Measurements from ENCODE around the gene RASL10B.

GRCh38 chr17:35740997-35741931 is 9.8 kb downstream of the RASL10B start:
- TF ChIP-seq, protein P1, sequence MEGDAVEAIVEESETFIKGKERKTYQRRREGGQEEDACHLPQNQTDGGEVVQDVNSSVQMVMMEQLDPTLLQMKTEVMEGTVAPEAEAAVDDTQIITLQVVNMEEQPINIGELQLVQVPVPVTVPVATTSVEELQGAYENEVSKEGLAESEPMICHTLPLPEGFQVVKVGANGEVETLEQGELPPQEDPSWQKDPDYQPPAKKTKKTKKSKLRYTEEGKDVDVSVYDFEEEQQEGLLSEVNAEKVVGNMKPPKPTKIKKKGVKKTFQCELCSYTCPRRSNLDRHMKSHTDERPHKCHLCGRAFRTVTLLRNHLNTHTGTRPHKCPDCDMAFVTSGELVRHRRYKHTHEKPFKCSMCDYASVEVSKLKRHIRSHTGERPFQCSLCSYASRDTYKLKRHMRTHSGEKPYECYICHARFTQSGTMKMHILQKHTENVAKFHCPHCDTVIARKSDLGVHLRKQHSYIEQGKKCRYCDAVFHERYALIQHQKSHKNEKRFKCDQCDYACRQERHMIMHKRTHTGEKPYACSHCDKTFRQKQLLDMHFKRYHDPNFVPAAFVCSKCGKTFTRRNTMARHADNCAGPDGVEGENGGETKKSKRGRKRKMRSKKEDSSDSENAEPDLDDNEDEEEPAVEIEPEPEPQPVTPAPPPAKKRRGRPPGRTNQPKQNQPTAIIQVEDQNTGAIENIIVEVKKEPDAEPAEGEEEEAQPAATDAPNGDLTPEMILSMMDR (optimal IDR thresholded peaks at IDR 0.05 in 1 of 3, IDR thresholded peaks at IDR 0.05 in 1 of 3, conservative IDR thresholded peaks at IDR 0.05 in 1 of 3; ENCODE audit: extremely low read depth in 1 of 3, insufficient read depth in 2 of 3, low read length in 3 of 3) = no peak
- peak; percentile 73 for TF ChIP-seq EZH2 (IDR thresholded peaks at IDR 0.05; ENCODE audit: low read length)

Data from keratinocyte (primary cell).